Testis (tissue), 3 donors: ENCODE results near the gene STAC2. TPM values are rescaled to one million over a fixed set of nuclear protein-coding genes. Genes with fewer than 3 reads are reported as not detected.

Source experiments
- DNase-seq: peaks from one replicate; pipeline ENCODE4 v3.0.0-alpha.2; 2019
- H3K27ac ChIP-seq, 2 donors: fragments of 200-600 bp; sonication (generic); one replicate each; pipeline ENCODE4 v1.5.1; 2019
- H3K27me3 ChIP-seq: fragments of 200-600 bp; sonication (generic); one replicate; pipeline ENCODE4 v1.5.1; 2019
- H3K36me3 ChIP-seq: fragments of 200-600 bp; sonication (generic); one replicate; pipeline ENCODE4 v1.5.1; 2017; ENCODE audit warnings: low read depth; ENCODE audit errors: missing control alignments
- H3K4me1 ChIP-seq: fragments of 200-600 bp; sonication (generic); one replicate; pipeline ENCODE4 v1.5.1; 2019
- H3K4me3 ChIP-seq, 2 donors: fragments of 200-600 bp; sonication (generic); one replicate each; pipeline ENCODE4 v1.5.1; 2017 to 2019
- H3K9me3 ChIP-seq: fragments of 200-600 bp; sonication (generic); one replicate; pipeline ENCODE4 v1.5.1; 2017
- CTCF ChIP-seq, 3 experiments: fragments of 450-650 bp in 2 of 3; fragments of 200-600 bp in 1 of 3; sonication (generic) in 1 of 3; IDR thresholded peaks; one replicate each; pipeline ENCODE4 v1.5.1; 2016 to 2019; ENCODE audit warnings: antibody characterized with exemption in 3 of 3, mild to moderate bottlenecking in 2 of 3, moderate library complexity in 1 of 3
- POLR2A ChIP-seq: fragments of 450-650 bp; IDR thresholded peaks from one replicate; pipeline ENCODE4 v1.6.1; 2017; ENCODE audit warnings: antibody characterized with exemption, mild to moderate bottlenecking, moderate library complexity
- WGBS, 2 donors: methylation state at CpG; one replicate each; pipeline ENCODE4 v1.1.5; 2018; 5-methylcytosine and 5-hydroxymethylcytosine counted together
- intact Hi-C: fragments of 100-400 bp; cut with DNase I; formaldehyde crosslinking; loops from one replicate; pipeline ENCODE4 v1.15.1; 2023; ENCODE audit warnings: low total_unique reads
- polyA plus RNA-seq: library from polyadenylated mRNA; stranded (reverse); fragments of 350-450 nt; fragmentation: Illumina TruSeq; extraction: RNeasy Lipid Tissue Mini Kit (QIAGEN cat#74804); gene quantifications from one replicate; pipeline ENCODE4 v1.2.3, GENCODE V29; 2014; ENCODE audit warnings: low read depth, low replicate concordance; ENCODE audit not compliant: insufficient read depth
- total RNA-seq, 2 donors: library from RNA; depleted of rRNA; stranded (reverse); fragments of >200 nt; gene quantifications; one replicate each; pipeline ENCODE4 v1.2.3, GENCODE V29; 2016

The STAC2 gene
- total and polyA plus RNA-seq, 3 donors from 2014 or later, result 0.24 to 1.1 (median 0.37) TPM

GRCh38 chr17:39161962-39162361, 63.8 kb downstream of the STAC2 start:
- TF ChIP-seq POLR2A, result no peak
- no peak for TF ChIP-seq CTCF (IDR thresholded peaks at IDR 0.05)
- 74 to 89% methylated on average over 2 of the region's 2 CpGs for WGBS, 2 donors

More at GRCh38 chr17:39161962-39162361, 63.8 kb downstream of the STAC2 start:
- Histone ChIP-seq H3K4me3 (no peak overlapping the region), H3K9me3 (no peaks in the 10 kb centered on the region), H3K27ac (no peak overlapping the region), H3K27me3 (no peaks in the 10 kb centered on the region), H3K36me3 (no peaks in the 10 kb centered on the region), H3K4me1 (peaks cover 4% of the 10 kb centered on the region)
- DNase-seq, result no peak
- intact Hi-C loops, result no loop called here

Other genes starting within 250 kb of the STAC2 start
- 10 to 100 TPM in 1 of 2 donors, 1 to 10 TPM in 1; 9.6 to 14.8 TPM for gene PLXDC1, start 74.3 kb downstream of the STAC2 start, total RNA-seq
- 40.5 TPM for gene PLXDC1, start 74.3 kb downstream of the STAC2 start, polyA plus RNA-seq
- gene ARL5C, start 59.8 kb downstream of the STAC2 start, total RNA-seq, result not detected
- gene ARL5C, start 59.8 kb downstream of the STAC2 start, polyA plus RNA-seq, result not detected
- 10 to 100 TPM; 18.1 to 19.8 TPM for gene CACNB1, start 28.3 kb downstream of the STAC2 start, total RNA-seq
- 11.3 TPM for gene CACNB1, start 28.3 kb downstream of the STAC2 start, polyA plus RNA-seq
- 1,000 to 10,000 TPM in 1 of 2 donors, 100 to 1,000 TPM in 1; 954 to 1,719 TPM for gene RPL19, start 25.7 kb downstream of the STAC2 start, total RNA-seq
- gene RPL19, start 25.7 kb downstream of the STAC2 start, polyA plus RNA-seq, result 1,741 TPM
- 10 to 100 TPM; 62.5 to 67.5 TPM for gene FBXL20, start 175.7 kb upstream of the STAC2 start, total RNA-seq
- gene FBXL20, start 175.7 kb upstream of the STAC2 start, polyA plus RNA-seq, result 29.7 TPM
- gene MED1, start 225.3 kb upstream of the STAC2 start, total RNA-seq, result 10 to 100 TPM; 31.1 to 32.3 TPM
- 32.8 TPM for gene MED1, start 225.3 kb upstream of the STAC2 start, polyA plus RNA-seq
- 100 to 1,000 TPM; 103 to 113 TPM for gene CDK12, start 235.5 kb upstream of the STAC2 start, total RNA-seq
- gene CDK12, start 235.5 kb upstream of the STAC2 start, polyA plus RNA-seq, result 60.3 TPM